ENCODE measurements around the gene PLEKHA4.
"Not testable (repeated sequence)": the region's sequence is repeated elsewhere in the genome, so short reads cannot be mapped to it uniquely, and the experiment has no call there.

The PLEKHA4 gene

DNA sequence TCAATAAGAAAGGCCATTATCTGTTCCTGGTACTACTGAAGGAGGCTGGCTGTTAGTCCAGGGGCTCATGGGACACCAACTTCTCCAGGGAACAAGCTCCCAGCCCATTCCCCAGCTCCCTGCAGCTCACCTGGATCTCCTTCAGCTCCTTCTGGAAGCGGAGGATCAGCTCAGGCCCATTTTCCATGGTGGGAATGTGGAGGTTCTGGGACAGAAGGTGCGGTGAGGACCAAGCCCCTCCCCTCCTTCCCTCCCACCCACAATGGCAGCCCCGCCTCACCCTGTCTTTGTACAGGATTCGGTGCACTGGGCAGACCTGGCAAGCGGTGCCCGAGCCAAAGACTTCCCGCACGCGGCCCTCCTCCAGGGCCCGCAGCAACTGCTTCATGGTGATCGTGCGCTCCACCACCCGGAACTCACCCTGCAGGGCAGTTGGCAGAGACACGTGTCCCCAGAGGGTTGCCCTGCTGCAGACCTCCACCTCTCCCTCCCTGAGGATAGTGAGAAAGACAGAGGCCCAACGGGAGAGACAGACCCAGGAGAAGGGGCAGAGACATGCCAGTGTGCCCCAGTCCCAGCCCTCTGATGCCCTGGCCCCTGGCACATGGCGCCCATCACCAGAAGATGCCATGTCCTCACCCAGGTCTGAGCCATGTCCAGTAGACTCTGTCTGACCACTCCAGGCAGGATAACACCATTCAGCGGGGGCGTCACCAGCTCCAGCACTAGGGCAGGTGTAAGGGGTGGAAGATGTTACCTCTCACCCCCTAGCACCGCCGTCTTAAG, 71.9 kb downstream of the PLEKHA4 start:
- DNase-seq = no peak

DNA sequence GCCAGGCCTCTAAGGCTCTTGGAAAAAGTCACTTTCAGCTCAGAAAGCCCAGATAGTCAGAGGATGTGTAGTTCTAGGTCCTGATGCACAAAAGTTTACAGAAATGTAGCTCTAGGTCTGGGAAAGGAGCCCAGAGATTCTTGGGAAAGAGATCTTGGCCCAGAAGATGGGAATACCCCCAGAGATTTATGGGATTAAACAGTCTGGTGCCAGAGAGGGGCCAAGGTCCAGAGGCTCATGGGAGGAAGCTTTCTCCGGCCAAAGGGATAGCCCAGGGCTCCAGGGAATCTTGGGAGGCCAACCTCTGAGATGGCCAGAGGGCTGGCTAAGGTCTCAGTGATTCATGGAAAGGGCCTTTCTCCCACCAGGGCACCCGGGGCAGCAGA, 72.7 kb downstream of the PLEKHA4 start:
- DNase-seq = no peak

DNA sequence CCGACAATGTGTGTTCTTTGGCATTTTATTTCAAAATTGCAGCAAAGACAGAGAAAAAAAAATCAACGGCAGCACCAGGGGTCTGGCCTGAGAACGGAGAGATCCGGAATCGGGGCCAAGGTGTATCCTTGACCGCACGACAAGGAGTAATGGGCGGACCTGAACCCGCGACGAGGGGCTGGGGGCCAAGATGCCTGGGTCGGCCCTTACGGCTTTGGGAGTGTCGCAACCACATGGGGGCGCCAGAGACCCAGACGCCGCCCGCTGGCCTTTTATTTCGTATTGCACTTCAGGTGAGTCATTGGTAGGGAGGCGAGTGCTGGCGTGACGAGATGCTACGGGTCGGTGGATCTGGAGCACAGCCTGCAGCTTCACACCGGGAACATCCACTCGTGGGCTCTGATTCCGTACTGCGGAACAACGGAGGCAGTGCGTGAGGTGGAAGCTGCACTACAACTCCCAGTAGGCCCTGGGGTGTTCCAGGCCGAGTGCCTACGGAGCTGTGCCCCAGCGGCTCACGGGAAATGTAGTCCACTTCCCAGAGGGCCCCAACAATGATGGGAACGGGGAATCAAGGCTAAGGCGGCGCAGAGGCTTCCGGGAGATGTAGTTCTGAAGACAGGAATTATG, 73.2 kb downstream of the PLEKHA4 start:
- peak; percentile 95 for DNase-seq

DNA sequence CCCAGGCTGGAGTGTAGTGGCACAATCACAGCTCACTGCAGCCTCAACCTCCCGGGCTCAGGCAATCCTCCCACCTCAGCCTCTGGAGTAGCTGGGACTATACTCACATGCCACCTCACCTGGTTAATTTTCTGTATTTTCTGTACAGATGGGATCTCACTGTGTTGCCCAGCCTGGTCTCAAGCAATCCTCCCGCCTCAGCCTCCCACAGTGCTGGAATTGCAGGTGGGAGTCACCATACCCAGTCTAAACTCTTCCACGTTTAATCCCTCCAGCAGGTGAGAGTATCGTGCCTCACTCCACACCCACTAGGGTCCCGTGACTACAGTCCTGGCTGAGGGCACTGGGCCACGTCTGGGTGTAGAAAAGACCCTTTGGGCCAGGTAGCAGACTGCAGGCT, 74.1 kb downstream of the PLEKHA4 start:
- DNase-seq = no peak

DNA sequence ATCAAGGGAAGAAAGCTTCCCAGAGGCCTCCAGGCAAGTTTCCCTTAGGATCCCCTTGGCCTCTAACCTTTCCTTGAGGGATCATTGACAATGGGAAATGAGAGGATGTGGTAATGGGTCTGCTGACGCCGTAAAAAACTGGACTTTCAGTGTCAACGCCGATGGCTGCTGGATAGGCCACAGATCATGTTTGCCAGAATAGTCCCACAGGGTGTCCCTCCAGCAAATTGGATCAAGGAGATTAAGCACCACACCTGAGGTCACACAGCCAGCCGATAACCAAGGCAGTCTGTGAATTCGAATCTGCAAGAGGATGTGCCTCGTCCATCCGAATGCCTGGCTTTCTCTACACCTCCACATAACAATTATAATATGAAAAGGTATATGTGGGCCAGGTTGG, 75.1 kb downstream of the PLEKHA4 start:
- no peak for DNase-seq

DNA sequence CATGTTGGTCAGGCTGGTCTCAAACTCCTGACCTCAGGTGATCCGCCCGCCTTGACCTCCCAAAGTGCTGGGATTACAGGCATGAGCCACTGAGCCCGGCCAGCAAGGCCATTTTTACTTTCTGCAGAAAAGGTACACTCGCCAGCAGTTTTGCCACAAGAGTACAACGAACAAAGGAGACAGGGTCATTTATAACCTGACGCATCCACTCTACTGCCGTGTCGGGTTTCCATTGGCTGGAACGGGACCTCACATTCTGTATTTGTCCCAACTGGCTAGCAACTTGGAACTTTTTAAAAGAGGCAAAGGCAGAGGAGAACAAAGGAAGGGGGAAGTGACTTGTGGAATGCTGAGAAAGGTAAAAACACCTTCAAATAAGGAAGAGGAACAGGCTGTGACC, 81.1 kb downstream of the PLEKHA4 start:
- DNase-seq = not testable (repeated sequence)

All from fibroblast of skin of back (primary cell).